CD4-positive, alpha-beta T cell treated with Interleukin-6 for 4 hours (primary cell): ENCODE measurements around the gene TBXAS1.

Experiments used
- DNase-seq: peaks from one replicate; pipeline ENCODE4 v3.0.0-alpha.2; 2020; ENCODE audit warnings: mixed read lengths

TBXAS1 gene

GRCh38 chr7:139949629-139950028, 120.6 kb downstream of the TBXAS1 start:
- no peak for DNase-seq

DNA sequence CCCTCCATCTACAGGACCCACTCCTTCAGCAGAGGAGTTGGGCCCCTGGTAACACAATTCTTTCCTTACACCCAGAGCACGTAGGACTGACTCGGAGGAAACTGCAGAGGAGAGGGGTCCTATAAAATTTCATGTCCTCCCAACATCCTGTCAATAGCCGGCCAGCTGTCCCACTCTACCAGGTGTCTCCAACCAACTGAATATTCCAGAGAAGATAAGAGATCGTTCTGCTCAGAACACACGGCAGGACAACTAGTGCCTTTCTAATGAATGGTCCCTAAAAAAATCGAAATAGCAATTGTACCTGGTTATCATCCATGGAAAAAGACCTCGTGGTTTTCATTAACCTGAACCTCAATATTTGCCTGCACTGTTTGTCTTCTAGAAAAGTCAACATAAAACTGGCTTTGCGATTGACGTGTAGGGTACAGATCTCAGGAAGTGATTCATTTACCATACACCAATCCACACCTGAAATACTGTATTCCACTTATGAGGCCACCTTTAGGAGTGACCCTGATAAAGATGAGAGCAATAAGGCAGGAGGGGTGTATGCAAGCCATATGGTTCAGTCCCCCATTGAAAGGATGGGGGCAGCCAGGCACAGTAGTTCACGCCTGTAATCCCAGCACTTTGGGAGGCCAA, 121.9 kb downstream of the TBXAS1 start:
- no peak for DNase-seq

DNA sequence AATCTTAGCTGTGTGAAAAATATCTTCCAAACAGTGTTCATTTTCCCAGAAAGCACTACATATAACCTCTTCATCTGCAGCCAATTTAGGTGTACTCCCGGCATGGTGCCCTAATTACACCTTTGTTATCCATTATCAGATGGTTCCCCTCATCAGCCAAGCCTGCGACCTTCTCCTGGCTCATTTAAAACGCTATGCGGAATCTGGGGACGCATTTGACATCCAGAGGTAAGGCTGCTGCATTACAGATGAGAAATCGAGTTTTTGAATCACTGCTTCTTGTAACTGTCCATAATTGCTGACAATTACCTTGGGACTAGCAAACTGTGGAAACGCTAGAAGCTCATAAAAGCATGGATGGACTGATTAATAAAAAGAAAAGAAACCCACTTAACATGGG, 124.2 kb downstream of the TBXAS1 start:
- DNase-seq: no peak

DNA sequence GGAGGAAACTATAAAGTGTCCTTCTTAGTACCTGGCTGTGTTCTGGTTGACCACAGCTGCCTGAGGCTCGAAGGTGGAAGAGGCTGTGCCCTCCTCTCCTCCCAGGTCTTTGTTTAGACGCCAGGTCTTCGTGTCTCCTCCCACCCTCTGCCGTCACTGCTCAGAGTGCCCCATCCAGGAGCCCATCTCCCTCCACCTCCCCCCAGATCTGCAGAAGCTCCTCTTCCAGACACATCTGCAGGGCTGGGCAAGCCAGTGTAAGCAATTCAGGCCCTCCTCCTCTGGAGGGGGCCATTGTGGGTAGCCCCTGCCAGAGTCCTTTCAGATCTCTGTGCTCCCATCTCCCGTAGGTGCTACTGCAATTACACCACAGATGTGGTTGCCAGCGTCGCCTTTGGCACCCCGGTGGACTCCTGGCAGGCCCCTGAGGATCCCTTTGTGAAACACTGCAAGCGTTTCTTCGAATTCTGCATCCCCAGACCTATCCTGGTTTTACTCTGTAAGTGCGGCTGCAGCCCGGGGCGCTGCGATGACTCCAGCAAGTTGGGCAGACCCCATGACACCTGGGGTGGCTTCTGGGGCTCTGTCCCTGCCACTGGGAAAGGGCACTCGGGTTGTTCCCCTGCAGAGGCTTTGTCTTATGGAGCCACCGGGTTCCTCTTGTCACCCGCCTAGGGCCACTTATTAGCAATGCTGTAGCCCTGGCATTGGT, 126.2 kb downstream of the TBXAS1 start:
- no peak for DNase-seq

- DNase-seq: no peak
Measured at GRCh38 chr7:139958599-139959284, 129.7 kb downstream of the TBXAS1 start.

DNA sequence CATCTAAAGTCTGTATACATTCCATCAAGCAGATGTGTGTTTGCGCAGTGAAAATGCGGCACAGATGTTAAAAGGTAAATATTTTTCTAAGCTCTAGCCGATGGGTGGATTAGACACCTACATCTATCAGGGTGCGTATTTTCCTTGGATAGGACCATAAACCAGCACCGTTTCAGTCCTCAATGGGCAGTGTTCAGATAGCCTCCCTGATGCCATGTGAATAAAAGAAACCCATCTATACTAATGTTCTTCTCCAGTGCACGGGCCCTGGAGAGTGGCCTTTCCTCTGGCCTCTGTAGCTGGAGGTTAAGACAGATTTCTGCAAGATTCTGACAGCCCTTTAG, 130.2 kb downstream of the TBXAS1 start:
- no peak for DNase-seq

- no peak for DNase-seq
Measured at GRCh38 chr7:139959718-139960117, 130.7 kb downstream of the TBXAS1 start.

GRCh38 chr7:139960157-139960556, 131.1 kb downstream of the TBXAS1 start:
- DNase-seq: no peak

DNA sequence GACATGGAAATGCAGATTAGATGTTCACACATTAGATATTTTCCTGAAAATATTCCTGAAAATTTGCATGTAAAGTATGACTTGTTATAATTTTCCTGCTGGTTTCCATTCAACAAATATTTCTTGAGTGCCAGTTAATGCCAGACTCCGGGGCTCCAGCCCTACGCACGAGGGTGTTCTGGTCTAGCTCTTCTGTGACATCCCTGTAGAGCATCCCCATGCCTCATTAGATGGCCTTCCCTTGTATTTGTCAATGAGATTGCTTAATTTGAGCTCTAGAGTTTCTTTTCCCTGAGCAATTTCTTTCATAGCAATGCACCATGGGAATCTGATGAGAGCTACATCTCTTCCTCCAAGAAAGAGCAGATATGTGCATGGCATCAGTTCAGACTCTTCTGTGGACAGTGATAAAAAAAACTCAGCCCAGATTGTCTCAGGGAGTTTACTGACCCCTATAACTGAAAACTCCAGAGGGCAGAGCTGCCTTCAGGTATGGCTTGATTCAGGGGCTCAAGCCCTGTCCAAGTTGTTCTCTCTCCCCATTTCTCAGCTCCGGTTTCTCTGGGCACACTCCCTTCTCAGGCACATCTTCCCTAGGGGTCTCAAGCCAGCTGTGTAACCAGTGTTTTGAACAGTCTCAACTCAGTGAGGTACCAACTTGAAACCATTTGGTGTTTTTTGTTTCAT, 137.0 kb downstream of the TBXAS1 start:
- DNase-seq: no peak

DNA sequence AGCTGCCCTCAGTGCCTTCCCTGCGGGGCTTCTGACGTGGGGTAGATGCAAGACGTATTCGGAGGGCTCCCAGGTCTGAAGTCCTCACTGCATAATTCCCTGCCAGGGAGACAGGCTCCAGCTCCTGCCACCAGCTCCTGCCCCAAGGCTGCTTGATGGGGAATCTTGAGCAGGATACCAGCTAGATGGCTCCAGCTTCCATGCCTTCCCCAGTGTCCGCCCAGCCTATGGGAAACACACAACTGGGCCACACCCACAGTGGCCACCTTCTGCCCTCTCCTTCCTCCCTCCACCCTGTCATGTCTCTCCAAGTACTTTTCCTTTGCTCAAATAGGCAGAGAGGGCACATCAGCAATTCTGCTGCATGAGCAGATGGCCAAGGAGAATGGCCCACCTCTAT, 137.9 kb downstream of the TBXAS1 start:
- DNase-seq: no peak

DNA sequence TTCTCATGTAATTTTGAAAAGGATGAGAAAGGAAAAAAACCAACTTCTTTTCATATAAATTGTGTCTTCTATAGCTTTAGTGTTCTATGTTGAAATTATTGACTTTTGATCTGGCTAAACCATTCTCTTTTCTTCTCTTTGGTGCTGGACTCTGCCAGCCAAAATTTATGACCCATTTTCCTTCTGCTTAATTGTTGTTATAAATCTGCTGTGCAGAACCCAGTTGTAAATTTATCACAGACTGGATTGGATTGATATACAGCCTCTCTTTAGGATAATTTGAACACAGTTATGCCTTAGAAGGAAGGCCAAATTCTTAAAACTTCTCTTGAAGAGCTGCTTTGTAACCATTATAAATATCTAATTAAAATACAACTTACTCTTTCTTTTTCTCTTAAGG, 139.9 kb downstream of the TBXAS1 start:
- DNase-seq: no peak

GRCh38 chr7:139972029-139972428, 143.0 kb downstream of the TBXAS1 start:
- no peak for DNase-seq

DNA sequence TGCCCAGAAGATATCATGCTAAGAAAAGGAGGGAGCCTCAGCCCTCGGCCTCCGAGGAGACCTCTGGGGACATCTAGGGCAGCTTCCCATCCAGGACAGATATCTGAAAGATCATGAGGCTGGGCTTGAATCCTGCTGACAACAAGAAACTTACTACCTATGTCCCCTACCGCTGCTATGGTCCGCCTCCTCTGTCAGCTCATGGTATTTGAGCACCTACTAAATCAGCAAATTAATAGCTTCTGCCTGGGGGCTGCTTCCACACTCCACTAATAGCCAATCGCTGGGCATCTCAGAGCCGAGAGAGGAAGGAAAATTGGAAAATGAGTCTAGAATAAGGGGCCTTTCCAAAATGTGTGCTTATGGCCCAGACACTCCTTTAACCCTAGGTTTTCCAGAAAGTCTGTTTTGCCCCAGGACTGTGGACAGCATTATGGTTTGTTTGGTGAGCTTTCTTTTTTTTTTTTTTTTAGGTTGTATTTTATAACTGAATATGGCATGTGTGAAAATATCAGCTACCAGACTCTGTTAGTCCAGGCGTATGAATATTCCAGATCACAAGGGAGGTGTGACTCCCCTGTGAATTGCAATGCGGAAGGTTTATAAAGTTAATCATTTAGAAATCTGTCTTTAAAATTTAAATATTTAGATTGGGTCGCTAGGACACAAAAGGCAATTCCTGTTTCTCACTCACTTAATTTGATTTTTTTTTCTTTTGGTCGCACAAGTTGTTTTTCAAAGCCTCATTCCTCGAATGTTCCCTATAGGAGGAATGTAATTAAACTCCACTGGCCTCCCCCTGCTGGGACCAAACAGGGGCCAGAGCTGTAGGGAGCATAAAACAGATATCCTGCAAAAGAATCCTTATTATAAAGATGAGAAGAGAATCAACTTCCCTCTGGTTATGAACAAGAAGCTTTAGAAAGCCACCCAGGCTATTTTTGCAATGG, 144.3 kb downstream of the TBXAS1 start:
- DNase-seq: no peak

- no peak for DNase-seq
Measured at GRCh38 chr7:139974179-139974811, 145.2 kb downstream of the TBXAS1 start.

GRCh38 chr7:139976055-139976837, 147.2 kb downstream of the TBXAS1 start:
- DNase-seq: no peak

GRCh38 chr7:139976838-139977656, 148.0 kb downstream of the TBXAS1 start:
- no peak for DNase-seq

- DNase-seq: no peak
Measured at GRCh38 chr7:139981511-139981895, 152.4 kb downstream of the TBXAS1 start.

GRCh38 chr7:139982927-139983920, 154.2 kb downstream of the TBXAS1 start:
- DNase-seq: no peak
